Activated CD8-positive, alpha-beta memory T cell treated with anti-CD3 and anti-CD28 coated beads for 36 hours (primary cell): ENCODE measurements around the gene UBE2D2. TPM values are rescaled to one million over a fixed set of nuclear protein-coding genes. Genes with fewer than 3 reads are reported as not detected.

Source experiments
- CTCF ChIA-PET: fragments of 350-600 bp; sonication (Branson Sonifier 250); formaldehyde crosslinking; loops from one replicate; lab custom pipeline; 2021; ENCODE audit warnings: antibody characterized with exemption; lab: Charles Lee
- POLR2A ChIA-PET: fragments of 350-600 bp; sonication (Branson Sonifier 250); formaldehyde crosslinking; loops from one replicate; lab custom pipeline; 2021; ENCODE audit warnings: antibody characterized with exemption; lab: Charles Lee
- total RNA-seq, 2 experiments: library from RNA; stranded (reverse); gene quantifications; one replicate each; pipeline ENCODE4 v1.2.3, GENCODE V29; 2021

The UBE2D2 gene
- total RNA-seq, 2 experiments from 2014 or later: 264 to 283 TPM

DNA sequence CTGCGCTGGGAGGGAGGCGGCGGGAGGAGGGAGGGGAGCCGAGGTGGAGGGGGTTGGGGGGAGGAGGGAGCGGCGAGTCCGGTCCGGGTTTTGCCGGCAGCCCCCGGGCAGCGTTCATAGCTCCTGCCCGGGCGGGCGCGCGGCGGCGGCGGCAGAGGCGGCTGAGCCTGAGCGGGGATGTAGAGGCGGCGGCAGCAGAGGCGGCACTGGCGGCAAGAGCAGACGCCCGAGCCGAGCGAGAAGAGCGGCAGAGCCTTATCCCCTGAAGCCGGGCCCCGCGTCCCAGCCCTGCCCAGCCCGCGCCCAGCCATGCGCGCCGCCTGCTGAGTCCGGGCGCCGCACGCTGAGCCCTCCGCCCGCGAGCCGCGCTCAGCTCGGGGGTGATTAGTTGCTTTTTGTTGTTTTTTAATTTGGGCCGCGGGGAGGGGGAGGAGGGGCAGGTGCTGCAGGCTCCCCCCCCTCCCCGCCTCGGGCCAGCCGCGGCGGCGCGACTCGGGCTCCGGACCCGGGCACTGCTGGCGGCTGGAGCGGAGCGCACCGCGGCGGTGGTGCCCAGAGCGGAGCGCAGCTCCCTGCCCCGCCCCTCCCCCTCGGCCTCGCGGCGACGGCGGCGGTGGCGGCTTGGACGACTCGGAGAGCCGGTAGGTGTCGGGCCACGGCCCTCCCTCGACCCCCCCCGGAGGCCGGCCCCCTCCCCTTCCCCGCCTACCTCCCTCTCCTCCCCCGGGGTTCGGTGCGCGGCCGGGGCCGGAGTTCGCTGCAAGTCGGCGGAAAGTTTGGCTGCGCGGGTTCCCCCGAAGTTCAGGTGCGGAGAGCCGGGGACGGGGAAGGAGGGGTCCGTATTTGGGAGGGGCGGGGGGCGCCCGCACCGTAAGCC is 87.3 kb downstream of the UBE2D2 start, which contains the start of gene CXXC5:
TSS of gene CXXC5 (plus strand) at position 145 of the 877 bp plus-strand sequence. CDS start 32,175 bp downstream, outside the sequence.
- CTCF ChIA-PET: interaction anchor here (0.7 to 1.4 kb wide), 6 partner anchors 8 to 117 kb away, joined by 3 to 11 read pairs (median 4); no protein-coding TSS in a partner anchor
- POLR2A ChIA-PET: interaction anchor here (0.8 to 1.5 kb wide), 2 partner anchors 11 to 20 kb away, joined by 3 to 14 read pairs; no protein-coding TSS in a partner anchor

GRCh38 chr5:139649082-139649991 is 88.2 kb downstream of the UBE2D2 start:
- CTCF ChIA-PET: interaction anchor here (1.2 to 1.5 kb wide), 4 partner anchors 10 to 117 kb away, joined by 3 to 6 read pairs (median 4); no protein-coding TSS in a partner anchor
- POLR2A ChIA-PET: interaction anchor here (1.5 to 1.6 kb wide), 2 partner anchors 12 to 20 kb away, joined by 5 to 14 read pairs; no protein-coding TSS in a partner anchor

- CTCF ChIA-PET: interaction anchor here (1.2 to 2.2 kb wide), 6 partner anchors 9 to 116 kb away, joined by 3 to 7 read pairs (median 5); no protein-coding TSS in a partner anchor
- POLR2A ChIA-PET: interaction anchor here (1.6 kb wide), 1 partner anchor 19 kb away, joined by 5 read pairs; no protein-coding TSS in a partner anchor
Measured at GRCh38 chr5:139650031-139650688, 89.0 kb downstream of the UBE2D2 start.

GRCh38 chr5:139650689-139651042 is 89.5 kb downstream of the UBE2D2 start:
- CTCF ChIA-PET: interaction anchor here (1.2 to 2.2 kb wide), 6 partner anchors 9 to 115 kb away, joined by 3 to 7 read pairs (median 5); no protein-coding TSS in a partner anchor

GRCh38 chr5:139651043-139651834 is 90.1 kb downstream of the UBE2D2 start:
- ChIA-PET POLR2A (interaction anchor here (0.5 to 1.6 kb wide), 5 partner anchors 12 to 364 kb away, joined by 3 to 7 read pairs (median 5); no protein-coding TSS in a partner anchor), CTCF (interaction anchor here (0.6 to 2.2 kb wide), 7 partner anchors 10 to 352 kb away, joined by 3 to 7 read pairs (median 5); no protein-coding TSS in a partner anchor)

More at GRCh38 chr5:139650689-139651042, 89.5 kb downstream of the UBE2D2 start:
- POLR2A ChIA-PET: interaction anchor here (0.6 to 1.6 kb wide), 2 partner anchors 18 to 364 kb away, joined by 4 to 5 read pairs; no protein-coding TSS in a partner anchor

GRCh38 chr5:139651853-139652787 is 91.0 kb downstream of the UBE2D2 start:
- ChIA-PET POLR2A (interaction anchor here (0.5 to 1.4 kb wide), 4 partner anchors 12 to 181 kb away, joined by 3 to 7 read pairs (median 4); partner anchors contain the start of gene SMIM33), CTCF (interaction anchor here (0.6 to 2.2 kb wide), 7 partner anchors 11 to 353 kb away, joined by 3 to 7 read pairs (median 3); no protein-coding TSS in a partner anchor)

DNA sequence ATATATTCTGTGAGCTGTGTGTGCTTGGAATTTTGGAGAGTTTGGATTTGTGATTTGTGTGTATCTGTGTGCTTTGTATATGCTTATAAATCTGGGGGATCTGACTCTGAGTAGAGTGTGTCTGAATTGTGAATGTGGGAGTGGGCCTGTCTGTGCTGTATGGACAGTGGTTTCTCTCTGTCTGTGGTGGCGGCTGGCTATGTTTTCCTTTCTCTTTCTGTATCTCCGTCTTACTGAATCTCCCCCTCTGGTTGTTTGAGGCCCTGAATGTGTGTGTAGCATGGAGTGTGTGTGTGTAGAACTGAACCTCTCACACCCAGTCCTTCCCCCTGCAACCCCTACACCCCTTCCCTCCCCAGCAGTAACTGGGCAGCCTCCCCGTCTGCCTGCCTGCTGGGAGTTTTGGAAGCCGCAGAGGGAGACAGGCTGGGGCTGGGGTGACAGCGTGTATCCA is 91.7 kb downstream of the UBE2D2 start:
- ChIA-PET POLR2A (interaction anchor here (0.6 to 1.4 kb wide), 2 partner anchors 15 to 182 kb away, joined by 3 to 5 read pairs; partner anchors contain the start of gene SMIM33), CTCF (interaction anchor here (0.6 to 2.2 kb wide), 4 partner anchors 17 to 113 kb away, joined by 3 to 8 read pairs (median 4); no protein-coding TSS in a partner anchor)

- POLR2A ChIA-PET: interaction anchor here (0.6 kb wide), 1 partner anchor 311 kb away, joined by 3 read pairs; no protein-coding TSS in a partner anchor
- CTCF ChIA-PET: interaction anchor here (1.5 to 2.2 kb wide), 2 partner anchors 58 to 112 kb away, joined by 3 to 8 read pairs; no protein-coding TSS in a partner anchor
Measured at GRCh38 chr5:139653616-139654015, 92.5 kb downstream of the UBE2D2 start.

DNA sequence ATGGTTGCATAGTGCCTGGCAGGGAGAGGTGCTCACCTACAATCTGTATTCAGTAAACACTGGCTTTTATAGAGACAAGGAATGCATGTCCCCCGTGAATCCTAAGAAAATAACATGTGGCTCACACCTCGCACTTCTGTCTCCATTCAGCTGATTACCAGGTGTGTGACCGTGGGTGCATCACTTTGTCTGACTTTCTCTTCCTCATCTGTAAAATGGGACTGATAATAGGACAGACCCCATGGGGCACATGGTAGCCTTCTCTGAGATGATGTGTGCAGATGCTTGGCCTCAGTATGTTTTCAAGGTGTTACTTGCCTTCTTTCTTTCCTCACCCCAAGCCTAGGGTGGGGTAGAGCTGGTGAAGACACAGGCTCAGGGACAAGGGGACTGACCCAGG is 93.3 kb downstream of the UBE2D2 start:
- CTCF ChIA-PET: interaction anchor here (1.5 to 2.2 kb wide), 3 partner anchors 18 to 111 kb away, joined by 3 to 8 read pairs (median 5); no protein-coding TSS in a partner anchor
- POLR2A ChIA-PET: interaction anchor here (0.5 kb wide), 1 partner anchor 136 kb away, joined by 3 read pairs; no protein-coding TSS in a partner anchor

- ChIA-PET POLR2A (interaction anchor here (0.5 kb wide), 1 partner anchor 136 kb away, joined by 3 read pairs; no protein-coding TSS in a partner anchor), CTCF (interaction anchor here (1.0 to 2.2 kb wide), 3 partner anchors 19 to 111 kb away, joined by 3 to 8 read pairs (median 5); no protein-coding TSS in a partner anchor)
Measured at GRCh38 chr5:139654871-139655491, 93.8 kb downstream of the UBE2D2 start.

DNA sequence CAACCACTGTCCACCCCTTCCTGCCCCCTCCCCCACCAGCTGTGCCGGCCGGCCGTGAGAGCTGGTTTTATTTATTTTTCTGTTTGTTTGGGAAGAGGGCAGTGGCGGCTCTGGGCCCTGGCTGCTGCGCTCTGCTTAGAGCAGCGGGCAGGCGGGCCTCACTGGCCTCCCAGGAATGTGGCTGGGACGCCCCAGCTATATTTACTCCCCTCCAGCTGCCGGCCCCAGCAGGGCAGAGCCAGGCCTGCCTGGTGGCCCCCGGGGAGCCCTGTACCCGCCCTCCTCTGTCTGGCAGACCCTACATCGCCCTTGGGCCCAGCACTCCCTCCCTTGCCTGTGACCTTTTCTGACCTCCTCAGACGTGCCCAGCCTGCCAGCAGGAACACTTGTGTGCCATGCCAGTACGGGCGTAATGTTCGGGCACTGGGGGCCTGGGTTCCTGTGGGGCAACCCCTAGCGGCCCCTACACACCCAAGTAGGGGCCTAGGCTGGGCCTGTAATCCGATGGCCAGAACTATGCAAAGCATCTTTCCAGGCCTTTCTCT is 94.7 kb downstream of the UBE2D2 start:
- CTCF ChIA-PET: interaction anchor here (1.0 to 1.7 kb wide), 3 partner anchors 8 to 55 kb away, joined by 3 to 5 read pairs (median 3); partner anchors contain the start of gene CXXC5
- POLR2A ChIA-PET: no interaction called here

DNA sequence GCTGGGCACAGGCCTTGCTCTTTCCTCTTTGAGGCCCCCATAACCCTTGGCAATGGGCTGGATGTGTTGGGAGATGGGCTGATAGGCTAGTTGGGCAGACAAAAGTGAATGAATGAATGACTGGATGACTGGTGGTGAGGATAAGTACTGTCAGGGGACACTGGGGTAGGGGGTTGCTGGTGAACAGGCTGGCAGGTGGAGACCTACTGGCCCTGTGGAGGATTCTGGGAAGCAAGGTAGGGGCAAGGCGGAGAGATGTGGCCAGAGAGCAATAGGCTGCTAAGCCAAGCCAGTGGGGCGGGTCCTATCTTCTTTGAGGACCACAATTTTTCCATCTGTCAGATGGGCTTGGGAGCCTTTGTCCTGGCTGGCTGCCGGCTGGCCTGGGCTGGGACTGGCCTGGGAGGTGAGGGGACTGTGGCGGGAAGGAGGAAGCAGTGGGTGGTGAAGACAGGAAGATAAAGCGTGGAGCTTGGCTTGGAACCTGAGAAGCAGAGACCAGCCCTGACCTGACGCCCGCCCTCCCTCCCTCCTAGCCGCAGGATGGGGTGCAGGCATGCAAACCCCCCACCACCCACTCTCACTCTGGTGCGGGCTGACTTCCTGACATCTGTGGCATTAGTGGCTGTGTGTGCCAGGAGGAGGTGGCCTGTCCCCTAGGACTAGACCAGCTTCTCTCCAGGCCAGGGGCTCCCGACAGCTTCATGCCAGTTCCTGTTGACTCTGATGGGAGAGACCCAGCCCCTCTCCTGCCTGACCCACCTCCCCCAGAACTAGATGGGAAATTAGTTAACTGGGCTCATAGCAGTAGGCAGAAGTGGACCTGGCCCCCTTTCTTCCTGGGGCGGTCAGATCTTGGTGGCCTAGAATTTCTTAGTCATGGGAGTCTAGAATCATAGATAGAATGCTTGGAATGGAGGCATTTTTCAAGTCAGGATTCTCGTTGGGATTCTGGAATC is 96.5 kb downstream of the UBE2D2 start:
- ChIA-PET CTCF (interaction anchor here (1.2 kb wide), 1 partner anchor 9 kb away, joined by 5 read pairs; no protein-coding TSS in a partner anchor), POLR2A (no interaction called here)

GRCh38 chr5:139658501-139658927 is 97.4 kb downstream of the UBE2D2 start:
- ChIA-PET POLR2A (no interaction called here), CTCF (interaction anchor here (0.6 to 1.2 kb wide), 2 partner anchors 8 to 55 kb away, joined by 4 to 5 read pairs; no protein-coding TSS in a partner anchor)
